NCI-H2107 treated with DMSO at 0.1 percent for 48 hours (cell line): ENCODE measurements around the gene LOXHD1.

ENCODE experiments used
- DNase-seq: peaks from one replicate; lab custom pipeline; 2025; ENCODE audit not compliant: unreplicated experiment; lab: John Stamatoyannopoulos, UW

Gene LOXHD1

DNA sequence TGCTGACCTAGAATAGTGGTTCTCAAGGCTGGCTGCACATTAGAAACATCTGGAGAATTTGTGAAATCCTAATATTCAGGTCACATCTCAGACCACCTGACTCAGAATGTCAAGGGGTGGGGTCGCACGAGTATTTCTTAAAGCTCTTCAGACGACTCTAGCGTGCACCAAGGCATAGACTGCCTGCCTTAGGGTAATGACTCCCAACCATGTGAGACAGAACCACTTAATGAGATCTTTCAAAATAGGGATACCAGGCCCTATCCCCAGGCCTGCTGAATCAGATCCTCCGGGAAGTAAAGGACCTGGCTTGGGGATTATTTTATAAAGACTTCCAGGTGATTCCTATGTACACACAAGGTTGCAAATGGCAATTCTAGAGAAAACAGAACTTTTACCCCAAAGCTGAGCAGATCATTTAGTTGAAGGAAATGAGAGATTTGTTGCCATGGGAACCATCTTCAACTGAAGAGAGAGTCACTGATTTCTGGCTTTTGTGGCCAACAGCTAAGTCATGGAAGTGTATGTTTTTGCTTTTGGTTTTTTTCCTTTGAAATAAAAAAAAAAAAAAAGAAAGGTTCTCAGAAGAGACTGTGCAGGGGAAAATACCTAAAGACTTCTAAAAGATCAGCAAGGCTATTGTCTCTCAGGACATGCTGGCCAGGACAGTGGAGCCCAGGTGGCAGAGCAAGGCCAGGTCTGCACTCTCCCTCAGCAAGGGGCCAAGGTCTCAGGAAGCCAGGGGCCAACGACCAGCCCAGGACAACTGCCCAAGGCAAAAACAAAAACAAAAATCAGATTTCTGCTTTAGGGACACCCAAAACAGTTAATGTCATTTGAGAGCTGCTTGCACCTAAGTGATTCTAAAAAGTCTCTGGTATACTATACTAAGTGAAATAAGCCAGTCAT is 15.3 kb upstream of the LOXHD1 start:
- no peak for DNase-seq

DNA sequence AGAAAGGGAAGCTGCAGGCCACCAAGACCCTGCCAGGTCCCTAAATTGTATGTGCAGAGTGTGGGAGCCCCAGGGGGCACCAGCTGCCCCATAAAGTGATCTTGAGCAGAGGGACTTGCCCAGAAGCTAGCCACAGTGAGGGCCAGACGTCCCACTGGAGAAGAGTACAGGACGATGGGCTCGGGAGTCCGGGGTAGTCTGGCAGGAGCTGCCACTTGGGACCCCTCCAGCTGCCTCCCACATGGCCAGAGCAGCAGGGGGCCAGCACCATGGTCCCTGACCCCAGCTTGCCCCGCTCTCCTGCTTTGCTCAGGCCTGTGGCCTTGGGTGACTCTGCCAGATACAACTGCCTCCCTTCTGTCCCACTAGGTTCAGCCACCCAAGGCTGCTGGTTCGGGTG is 11.7 kb upstream of the LOXHD1 start:
- no peak for DNase-seq

DNA sequence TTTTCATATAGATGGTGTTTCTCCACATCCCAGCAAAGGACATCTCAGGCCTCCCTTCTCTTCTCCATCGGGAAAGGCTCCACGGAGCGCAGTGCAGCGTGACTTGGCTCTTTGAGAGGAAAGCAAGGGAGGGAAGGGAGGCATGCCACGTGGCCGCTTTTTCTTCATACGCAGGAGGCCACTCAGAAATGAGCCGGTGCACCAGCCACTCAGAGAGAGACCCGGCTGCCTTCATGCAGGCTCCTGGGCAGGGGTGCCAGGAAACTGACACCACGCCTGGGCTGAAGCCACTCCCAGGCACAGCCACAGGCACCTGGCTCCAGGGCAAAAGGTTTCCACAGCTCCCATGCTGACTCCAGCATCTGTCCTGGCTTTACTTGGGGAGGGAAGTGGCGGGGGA is 11.1 kb upstream of the LOXHD1 start:
- no peak for DNase-seq

DNA sequence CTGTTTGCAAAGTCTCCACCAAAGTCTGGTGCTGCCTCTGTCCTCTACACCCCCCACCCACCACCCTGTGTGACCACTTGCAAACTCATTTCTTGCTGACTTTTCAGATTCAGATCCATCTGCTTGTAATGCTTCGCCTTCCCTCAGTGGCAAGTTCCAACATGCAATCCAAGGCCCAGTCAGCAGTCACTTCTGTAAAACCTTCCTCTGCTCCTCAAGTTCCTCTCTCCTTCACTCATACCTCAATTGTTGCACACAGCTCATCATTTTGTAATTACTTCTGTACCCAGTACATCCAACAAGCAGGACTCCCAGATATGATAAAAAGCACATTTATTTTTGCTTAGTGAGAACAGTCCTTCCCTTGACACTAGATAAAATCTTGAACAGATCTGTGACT is 6.5 kb upstream of the LOXHD1 start:
- DNase-seq: no peak

DNA sequence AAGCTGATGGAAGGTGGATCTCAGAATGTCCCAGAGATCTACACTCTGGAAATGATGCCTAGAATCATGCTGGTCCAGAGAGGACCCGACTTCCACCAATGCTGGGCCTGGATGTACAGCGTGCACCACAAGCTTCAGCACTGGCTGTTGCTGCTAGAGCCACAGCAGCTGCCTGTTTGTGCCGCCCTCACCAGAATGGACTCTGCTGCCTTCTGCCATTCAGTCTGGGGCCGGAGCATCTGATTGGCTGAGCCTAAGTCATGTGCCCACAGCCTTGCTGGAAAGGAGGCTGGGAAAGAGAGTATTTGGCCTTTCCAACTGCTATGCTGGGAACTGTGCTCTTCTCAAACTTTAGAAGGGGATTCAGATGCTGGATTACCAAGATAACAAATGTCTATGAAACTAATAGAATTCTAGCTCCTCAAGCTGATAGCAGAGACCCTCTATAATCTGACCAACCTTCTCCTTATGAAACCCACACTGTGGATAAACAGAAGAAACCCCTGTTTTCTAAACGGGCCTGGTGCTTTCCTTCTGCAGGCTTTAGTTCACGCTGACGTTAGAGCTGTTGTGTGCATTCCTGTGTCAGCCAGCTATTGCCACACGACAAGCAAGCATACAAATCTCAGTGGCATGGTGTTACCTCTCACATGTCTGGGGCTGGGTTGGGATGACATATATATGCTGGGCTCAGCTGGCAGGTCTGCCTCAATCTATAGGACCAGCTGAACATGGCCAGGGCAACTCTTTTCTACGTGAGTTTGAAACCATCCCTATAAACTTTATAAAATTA is 4.1 kb upstream of the LOXHD1 start:
- DNase-seq: no peak

DNA sequence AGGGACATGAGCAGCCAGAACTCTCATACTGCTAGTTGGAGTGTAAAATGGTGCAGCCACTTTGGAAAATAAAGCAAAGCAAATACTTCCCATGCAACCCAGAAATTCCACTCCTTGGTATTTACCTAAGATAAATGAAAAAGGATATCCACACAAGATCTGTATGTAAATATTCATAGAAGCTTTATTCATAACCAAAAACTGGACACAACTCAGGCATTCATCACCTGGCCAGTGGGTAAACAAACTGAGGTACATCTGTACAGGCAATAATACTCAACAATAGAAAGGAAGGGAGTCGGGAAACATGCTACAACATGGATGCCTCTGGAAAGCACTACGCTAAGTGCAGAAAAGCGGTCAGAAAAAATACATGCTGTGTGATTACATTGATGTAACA is 2.5 kb upstream of the LOXHD1 start:
- DNase-seq: no peak

DNA sequence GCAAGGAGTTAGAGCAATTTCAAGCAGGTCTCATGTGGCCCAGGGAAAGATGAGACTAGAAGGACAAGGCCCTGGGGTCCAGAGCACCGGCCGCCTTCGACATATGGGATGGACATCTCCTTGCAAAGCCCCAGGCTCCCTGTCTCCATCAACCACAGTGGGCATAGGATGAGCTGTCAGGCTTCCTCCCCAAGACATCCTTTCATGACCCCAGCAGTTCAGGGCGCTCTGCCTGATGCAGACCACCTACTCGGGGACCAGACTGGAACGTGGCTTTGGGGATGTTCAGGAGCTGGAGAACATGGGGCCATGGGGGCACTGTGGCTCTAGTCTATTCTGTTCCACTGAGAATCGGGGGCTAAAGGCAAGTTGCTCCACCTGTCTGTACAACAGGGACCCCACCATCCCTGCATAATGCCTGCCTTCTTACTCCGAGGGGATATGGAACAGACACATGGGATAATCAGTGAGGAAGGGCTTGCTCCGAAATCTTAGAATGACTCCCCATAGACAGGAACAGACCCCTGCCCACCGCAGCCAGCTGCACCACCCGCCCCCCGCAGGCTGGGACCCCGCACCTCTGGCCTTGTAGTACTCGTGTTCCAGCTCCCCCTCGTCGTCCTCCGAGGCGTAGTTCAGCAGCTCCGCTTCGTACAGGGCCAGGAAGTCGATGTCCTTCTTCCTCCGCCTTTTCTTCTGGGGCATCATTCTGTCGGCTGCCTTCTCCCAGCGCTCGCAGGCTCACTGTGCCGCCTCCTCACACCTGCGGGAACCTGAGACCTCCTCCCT is 500 bp downstream of the LOXHD1 start:
- DNase-seq: no peak

DNA sequence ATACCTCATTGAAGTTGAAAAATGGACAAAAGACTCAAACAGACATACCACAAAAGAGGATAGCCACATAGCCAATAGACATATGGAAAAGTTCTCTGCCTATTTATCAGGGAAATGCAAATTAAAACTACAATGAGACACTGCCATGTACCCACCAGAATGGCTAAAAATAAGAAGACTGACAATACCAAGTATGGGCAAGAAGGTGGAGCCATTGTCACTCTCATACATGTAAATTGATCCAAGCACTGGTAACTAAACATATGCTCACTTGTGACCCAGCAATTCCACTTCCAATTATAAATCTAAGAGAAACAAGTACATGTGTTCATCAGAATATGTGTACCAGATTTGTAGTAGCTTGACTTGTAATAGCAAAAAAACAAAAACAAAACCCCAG is 4.6 kb downstream of the LOXHD1 start:
- no peak for DNase-seq

DNA sequence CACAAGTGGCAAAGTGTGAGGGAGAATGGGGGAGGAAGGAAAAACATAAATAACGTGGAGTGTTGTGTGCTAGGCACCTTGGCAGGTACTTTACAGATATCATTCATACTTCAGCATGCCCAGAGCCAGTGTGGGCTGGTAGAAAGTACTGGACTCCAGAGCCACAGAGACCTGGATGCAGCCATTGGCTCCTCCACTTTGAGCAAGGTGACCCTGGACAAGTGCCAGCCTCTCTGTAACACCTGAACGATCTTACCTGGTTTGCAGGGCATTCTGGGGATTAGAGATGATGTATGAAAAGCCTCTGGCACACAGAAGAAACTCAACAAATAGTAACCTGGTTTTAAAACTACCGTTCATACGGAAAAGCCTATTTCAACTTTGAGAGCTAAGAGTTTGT is 6.3 kb downstream of the LOXHD1 start:
- DNase-seq: no peak

DNA sequence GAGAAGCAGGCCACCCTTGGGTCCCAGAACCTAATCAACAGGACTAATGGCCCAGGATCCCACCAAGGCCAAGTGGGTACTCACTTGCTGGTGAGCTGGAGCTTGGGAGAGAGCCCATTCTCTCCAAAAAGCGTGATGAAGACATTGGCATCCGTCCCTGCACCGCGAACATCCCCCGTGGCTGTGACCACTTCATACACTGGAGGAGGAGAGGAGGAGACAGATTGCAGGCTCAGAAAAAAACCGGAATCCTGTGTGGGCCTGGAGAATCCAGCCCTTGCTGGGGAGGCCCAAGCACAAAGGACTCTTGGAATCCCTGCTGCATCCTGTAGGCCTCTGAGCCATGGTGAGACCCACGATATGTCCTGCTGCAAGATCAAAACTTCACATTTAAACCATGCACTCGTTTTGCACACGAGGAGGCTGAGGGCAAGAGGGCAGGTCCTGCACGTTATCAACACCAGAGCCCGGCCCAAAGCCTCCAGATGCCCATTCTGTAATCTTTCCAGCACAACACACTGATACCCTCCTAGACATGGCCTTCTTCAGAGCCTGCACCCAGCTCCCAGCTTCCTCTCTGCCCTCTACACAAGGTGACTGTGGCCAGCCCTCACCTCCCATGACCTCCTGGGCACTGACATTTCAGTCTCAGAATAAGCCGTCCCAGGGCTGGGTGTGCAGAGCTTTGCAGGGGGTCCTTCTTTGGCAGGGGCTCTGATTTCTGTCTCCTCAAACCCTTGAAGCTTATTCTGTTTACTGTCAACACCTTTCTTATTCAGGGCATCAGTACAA is 7.8 kb downstream of the LOXHD1 start:
- DNase-seq: no peak

DNA sequence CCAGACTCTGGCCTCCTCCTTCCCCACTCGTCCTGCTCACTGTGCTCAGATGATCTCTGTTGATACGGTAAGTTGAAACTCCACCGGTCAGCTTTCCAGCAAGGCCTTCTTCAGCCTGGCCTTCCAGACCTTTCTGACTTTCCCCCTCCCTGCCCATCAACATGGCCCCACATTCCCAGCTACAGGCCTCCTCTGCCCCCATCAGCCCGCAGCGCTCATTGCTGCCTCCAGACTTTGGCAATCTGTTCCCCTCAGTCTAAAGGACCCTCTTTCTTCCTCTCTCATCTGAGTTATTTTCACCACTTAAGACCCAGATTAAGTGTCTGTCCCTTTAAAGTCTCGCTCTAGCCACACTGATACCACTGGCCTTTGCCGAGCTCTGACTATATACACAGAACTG is 10.6 kb downstream of the LOXHD1 start:
- DNase-seq: no peak

DNA sequence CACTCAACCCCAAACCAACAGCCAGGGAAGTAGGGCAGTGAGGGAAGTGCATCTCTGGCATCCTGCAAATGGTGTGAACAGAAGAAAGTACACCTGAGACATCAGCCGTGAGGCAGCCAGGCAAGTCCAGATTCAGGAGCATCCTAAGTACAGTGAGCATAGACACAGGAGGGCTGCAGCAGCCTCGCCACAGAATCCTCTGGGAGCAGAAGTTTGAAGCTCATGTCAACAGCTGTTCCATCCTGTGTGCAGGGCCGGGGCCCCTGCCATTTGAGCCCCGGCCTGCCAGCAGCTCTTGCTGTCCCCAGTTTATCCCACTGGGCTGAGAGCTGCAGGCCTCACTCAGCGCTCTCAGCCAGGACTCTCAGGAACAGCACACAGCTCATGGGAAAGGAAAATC is 14.5 kb downstream of the LOXHD1 start:
- DNase-seq: no peak

DNA sequence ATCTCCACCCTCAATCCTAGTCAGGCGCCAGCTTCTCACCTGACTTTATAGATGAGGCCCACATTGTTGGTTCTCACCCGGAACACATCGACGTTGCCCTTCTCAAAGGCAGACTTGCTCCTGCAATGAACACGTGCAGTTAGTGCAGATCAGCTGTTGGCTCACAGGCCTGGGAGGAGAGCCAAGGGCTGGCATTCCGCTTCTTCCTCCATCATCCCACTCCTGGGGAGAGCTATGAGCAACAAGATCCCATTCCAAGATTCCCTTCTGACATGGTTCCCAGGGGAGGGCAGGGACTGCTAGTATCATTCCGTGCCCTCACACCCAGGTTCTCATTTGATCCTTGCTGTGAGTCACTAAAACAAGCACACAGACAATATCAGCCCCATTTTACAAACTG is 15.1 kb downstream of the LOXHD1 start:
- DNase-seq: no peak

DNA sequence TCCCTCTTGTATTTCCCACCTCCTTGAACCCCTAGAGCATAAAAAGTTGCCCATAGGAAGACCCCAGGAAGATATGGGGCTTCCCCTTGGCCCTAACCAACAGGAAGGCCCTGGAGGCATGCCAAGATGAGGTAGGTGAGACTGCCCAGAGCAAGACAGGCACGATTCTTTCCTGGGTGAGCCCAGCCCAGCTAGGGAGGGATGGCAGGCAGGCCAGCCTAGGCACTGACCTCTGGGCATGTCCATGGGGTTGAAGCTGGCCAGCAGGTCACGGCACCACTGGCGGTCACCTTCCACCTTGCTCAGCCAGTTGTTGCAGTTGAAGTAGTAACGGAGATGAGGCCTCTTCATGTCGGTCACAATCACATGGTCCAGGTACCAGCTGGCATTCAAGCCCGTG is 17.6 kb downstream of the LOXHD1 start:
- no peak for DNase-seq

DNA sequence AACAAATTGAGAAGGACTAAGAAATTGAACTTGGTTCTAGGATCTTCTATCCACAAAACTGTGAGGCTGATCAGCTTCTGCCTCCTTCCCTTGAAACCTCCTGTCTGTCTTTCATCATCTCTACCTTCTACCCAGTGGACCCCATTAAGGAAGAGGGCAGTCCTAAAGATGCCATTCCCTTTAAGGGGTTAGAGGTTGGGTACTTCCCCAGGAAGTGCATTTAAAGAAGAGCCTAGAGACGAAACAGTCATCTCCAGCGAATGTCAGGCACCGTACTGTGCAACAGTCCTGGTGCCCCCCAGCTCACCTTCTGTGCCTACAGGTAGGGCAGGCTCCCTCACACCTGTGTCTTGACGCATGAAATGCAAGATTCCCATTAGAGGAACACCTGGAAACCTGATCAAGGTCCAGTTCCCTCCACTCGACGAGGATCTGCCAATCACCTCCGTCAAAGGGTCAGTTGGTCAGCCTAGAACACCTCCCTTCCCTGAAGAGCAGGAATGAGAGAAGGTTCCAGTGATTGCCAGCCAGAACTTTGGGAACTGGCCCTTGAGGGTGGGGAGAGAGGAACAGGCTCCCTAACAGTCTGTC is 20.9 kb downstream of the LOXHD1 start:
- no peak for DNase-seq

DNA sequence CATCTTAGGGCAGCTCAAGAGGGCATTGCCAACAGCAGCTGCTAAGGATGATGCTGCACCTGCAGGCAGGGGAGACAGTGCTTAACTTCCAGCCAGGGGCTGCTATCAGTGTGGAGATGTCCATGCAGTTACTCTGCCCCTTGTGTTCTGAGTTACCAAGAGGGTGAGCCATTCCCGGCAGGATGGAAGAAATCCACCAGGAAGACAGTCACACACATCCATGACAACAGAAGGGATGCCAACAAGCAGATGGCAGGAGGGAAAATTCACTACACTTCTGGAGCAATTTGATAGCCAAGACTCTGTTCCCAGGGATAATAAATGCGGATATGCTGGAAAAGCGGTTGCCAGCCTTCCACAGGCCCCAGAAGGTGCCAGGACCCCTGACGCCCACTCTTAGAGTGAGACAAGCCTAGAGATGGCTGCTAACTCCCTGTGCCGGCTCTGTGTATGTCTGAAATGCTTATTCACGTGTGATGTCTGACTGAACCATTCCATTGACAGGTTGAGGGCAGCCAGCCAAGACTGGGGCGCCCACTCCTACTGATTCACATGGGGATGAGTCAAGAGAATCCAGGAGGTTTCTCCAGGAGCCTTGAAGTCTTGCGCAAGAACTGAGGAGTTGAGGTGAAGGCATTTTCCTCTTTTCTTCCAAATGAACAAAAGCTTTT is 24.5 kb downstream of the LOXHD1 start:
- no peak for DNase-seq

DNA sequence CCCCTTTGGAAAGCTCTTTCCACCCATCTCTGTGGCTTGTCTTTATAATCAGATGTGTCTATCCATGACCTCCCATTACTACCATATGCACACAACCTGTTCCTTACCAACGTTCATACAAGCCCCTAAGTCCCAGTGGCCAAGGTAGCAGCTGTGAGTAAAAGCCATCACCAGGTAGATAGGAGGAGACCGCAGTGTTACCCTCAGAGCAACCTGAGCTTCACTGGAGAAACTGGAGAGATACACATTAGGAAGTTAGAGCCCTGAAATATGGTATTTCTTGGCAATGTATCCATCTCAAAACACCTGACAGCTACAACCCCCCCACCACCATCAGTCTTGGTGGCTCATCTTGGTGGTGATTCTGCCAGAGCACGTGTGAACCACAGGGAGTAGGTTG is 26.0 kb downstream of the LOXHD1 start:
- no peak for DNase-seq

DNA sequence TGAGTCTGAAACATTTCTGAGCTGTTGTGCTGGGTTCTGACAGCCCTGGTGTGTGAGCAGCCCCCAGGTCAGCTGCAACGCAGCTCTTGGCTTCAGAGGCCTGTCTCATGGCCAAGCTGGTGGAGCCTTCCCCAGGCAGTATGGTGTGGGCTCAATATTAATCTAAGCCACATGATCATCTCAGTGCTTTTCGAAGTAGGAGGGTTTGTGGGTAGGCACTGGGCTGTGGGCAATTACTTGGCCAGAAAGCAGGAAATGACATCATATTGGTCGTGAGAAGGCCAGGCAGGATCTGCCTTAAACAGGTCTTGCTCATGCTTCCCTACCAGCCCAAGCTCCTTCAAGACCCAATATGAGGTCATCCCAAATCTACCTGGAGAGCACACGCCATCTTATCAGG is 26.9 kb downstream of the LOXHD1 start:
- no peak for DNase-seq

DNA sequence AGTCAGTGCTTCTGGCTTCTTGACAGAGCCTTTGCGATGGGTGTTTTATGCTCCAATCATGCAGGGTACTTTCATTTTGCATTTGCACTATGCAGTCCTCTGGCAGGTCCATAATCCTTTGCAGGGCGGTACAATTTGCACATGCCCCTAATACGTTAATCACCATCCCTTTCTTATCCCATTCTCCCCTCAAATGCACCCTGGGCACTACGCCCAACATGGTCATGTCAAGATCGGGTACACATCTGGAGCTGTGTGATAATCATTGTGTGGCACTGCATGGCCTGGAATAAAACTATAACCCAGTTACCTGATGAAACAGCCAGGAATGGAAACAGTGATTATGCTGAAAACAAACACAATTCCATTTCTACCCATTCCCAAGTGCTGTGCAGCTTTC is 27.7 kb downstream of the LOXHD1 start:
- DNase-seq: no peak

DNA sequence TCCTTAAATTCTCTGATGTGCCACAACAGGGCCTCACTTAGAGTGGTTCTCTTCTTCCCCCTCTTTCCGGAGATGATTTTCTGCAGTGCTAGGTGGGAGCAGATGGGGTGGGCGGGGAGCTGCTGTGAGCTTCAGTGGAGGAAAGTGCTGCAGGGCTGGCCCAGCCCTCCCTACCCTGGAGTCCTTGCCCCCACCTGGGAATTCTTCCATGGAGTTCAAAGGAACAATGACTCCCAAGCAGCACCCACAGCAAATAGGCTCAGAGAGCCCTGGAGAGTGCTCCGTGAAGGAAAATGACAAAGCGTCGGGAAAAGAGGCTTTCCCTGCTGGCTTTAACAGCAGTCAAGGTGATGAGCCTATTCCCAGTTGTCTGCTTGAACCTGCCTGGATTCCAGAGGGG is 28.8 kb downstream of the LOXHD1 start:
- no peak for DNase-seq
